ENCODE data around the gene TRIM52. TPM values are rescaled to one million over a fixed set of nuclear protein-coding genes. Genes with fewer than 3 reads are reported as not detected.

TRIM52 gene
- polyA plus RNA-seq, 1 of the 3 experiments (the other 2 are of a cell fraction): 6.4 TPM

- TF ChIP-seq PBX3 (IDR thresholded peaks at IDR 0.05) (peak; percentile 10; the same call in 1 of the 2 replicates), SMC3 (IDR thresholded peaks at IDR 0.05; ENCODE audit: low read depth, low read length) (no peak), CHD2 (IDR thresholded peaks at IDR 0.05; ENCODE audit: low read length, partially characterized antibody) (no peak), RAD21 (IDR thresholded peaks at IDR 0.05; ENCODE audit: low read length) (no peak), POLR2AphosphoS5 (IDR thresholded peaks at IDR 0.05; ENCODE audit: low read depth, low read length) (peak; percentile 27)
Measured at GRCh38 chr5:181235689-181236366, 25.1 kb downstream of the TRIM52 start (continued).

GRCh38 chr5:181235323-181235688, 25.6 kb downstream of the TRIM52 start:
- peaks cover 0 to 15% of the 10 kb centered on the region in 2 experiments; a peak in 1 of 4 replicates for H3K4me1 ChIP-seq (ENCODE audit: control insufficient read depth in 1 of 2, insufficient read depth in 2 of 2, low read depth in 1 of 2, low read length in 1 of 2)
- H3K27ac ChIP-seq (ENCODE audit: low read depth in 2 of 2, low read length in 1 of 2): peak overlapping the region; percentile 40 to 57
- H2AFZ ChIP-seq (ENCODE audit: low read depth): no peak overlapping the region
- peaks cover 70% of the 10 kb centered on the region for H3F3A ChIP-seq (replicated peaks; ENCODE audit: insufficient read depth)
- H3K9ac ChIP-seq: no peak overlapping the region
- no peaks in the 10 kb centered on the region for H3K9me2 ChIP-seq
- 81% methylated on average over 5 of the region's 5 CpGs for WGBS (ENCODE audit: low lambda C conversion rate)
- ChIA-PET CTCF (interaction anchor here (0.9 kb wide), 2 partner anchors 12 to 24 kb away, joined by 3 read pairs; no protein-coding TSS in a partner anchor), POLR2A (interaction anchor here (1.0 to 2.8 kb wide), 7 partner anchors 8 to 47 kb away, joined by 3 to 29 read pairs (median 9); partner anchors contain the start of genes RACK1 and TRIM41)
- TF ChIP-seq RFX5 (IDR thresholded peaks at IDR 0.05; ENCODE audit: low read length) (no peak), TCF12 (IDR thresholded peaks at IDR 0.05) (no peak), YY1 (IDR thresholded peaks at IDR 0.05; ENCODE audit: low read depth) (no peak), POLR2AphosphoS5 (IDR thresholded peaks at IDR 0.05; ENCODE audit: low read depth, low read length) (no peak; the same call in 1 of the 2 replicates), USF2 (IDR thresholded peaks at IDR 0.05; ENCODE audit: borderline replicate concordance, low read depth, low read length) (no peak), REST (IDR thresholded peaks at IDR 0.05; ENCODE audit: low read depth, low read length) (no peak), RAD21 (IDR thresholded peaks at IDR 0.05; ENCODE audit: low read length) (no peak), EP300 (IDR thresholded peaks at IDR 0.05; ENCODE audit: borderline replicate concordance in 1 of 2, low read depth in 1 of 2, low read length in 1 of 2) (no peak), FOXJ3 (CRISPR knock-in tag; IDR thresholded peaks at IDR 0.05) (no peak), GABPA (IDR thresholded peaks at IDR 0.05; ENCODE audit: low read depth) (no peak), TEAD4 (IDR thresholded peaks at IDR 0.05; ENCODE audit: borderline replicate concordance, insufficient read depth) (no peak), SIN3A (IDR thresholded peaks at IDR 0.05; ENCODE audit: borderline replicate concordance, low read depth, low read length) (no peak)
- H4K20me1 ChIP-seq (ENCODE audit: insufficient read depth): peaks cover 45% of the 10 kb centered on the region
- no peak overlapping the region for H3K4me3 ChIP-seq (ENCODE audit: low read depth in 2 of 2, low read length in 1 of 2)
- H3K4me2 ChIP-seq: no peak overlapping the region
- peak; percentile 50 for DNase-seq
- H3K36me3 ChIP-seq (replicated peaks in 1 of 2; ENCODE audit: control insufficient read depth in 1 of 2, insufficient read depth in 2 of 2, low read length in 1 of 2): peaks cover 57 to 88% of the 10 kb centered on the region in 2 experiments
- H3K27me3 ChIP-seq (ENCODE audit: insufficient read depth): no peaks in the 10 kb centered on the region
- H3K79me2 ChIP-seq (ENCODE audit: insufficient read depth): peaks cover 25% of the 10 kb centered on the region
- H3K9me3 ChIP-seq: no peaks in the 10 kb centered on the region

All from SK-N-SH (cell line).